B cell (primary cell): Measurements from ENCODE around the gene SDR39U1.

ENCODE experiments used
- CTCF ChIP-seq: fragments of 200-600 bp; IDR thresholded peaks from one replicate; pipeline ENCODE4 v1.8.0; 2022; ENCODE audit warnings: antibody characterized with exemption, mild to moderate bottlenecking
- EZH2 ChIP-seq: IDR thresholded peaks from 2 replicates; pipeline ENCODE4 v1.6.1; 2012; ENCODE audit warnings: borderline replicate concordance, low read depth, mild to moderate bottlenecking, moderate library complexity, low read length; ENCODE audit not compliant: insufficient read depth, poor library complexity, severe bottlenecking

- TF ChIP-seq EZH2, result no peak
- TF ChIP-seq CTCF, result no peak
Measured at GRCh38 chr14:24427537-24428508, 14.8 kb downstream of the SDR39U1 start.
